Endothelial cell of umbilical vein (primary cell): ENCODE data around the gene BMPR1B. TPM values are rescaled to one million over a fixed set of nuclear protein-coding genes. Genes with fewer than 3 reads are reported as not detected.

Source experiments
- BruUV-seq: library from RNA; stranded (reverse); fragments of 400-500 nt; replicated peaks from 2 replicates; lab custom pipeline; 2021; lab: Mats Ljungman, UMichigan
- CTCF ChIA-PET: fragments of 300-600, 350-600 bp; sonication (Branson Sonifier 250); formaldehyde crosslinking; loops from one replicate; lab custom pipeline; 2021; ENCODE audit warnings: antibody characterized with exemption, inconsistent platforms; lab: Charles Lee
- POLR2A ChIA-PET: fragments of 300-600, 350-600 bp; sonication (Branson Sonifier 250); formaldehyde crosslinking; loops from one replicate; lab custom pipeline; 2021; ENCODE audit warnings: antibody characterized with exemption, inconsistent platforms; lab: Charles Lee
- DNase-seq: peaks from one replicate; pipeline ENCODE4 v3.0.0-alpha.2; 2011; ENCODE audit warnings: low read depth, low spot score
- FAIRE-seq: peaks from 2 replicates; lab custom pipeline; 2011; peaks lifted over from hg19 to GRCh38; lab: Jason Lieb, UNC
- H2AFZ ChIP-seq: 2 replicates; pipeline ENCODE4 v1.6.0; 2012; ENCODE audit warnings: low read depth, low read length, control low read depth, inconsistent platforms
- H3K27ac ChIP-seq: 2 replicates; pipeline ENCODE4 v1.5.1; 2011; ENCODE audit warnings: low read depth, mild to moderate bottlenecking, control low read depth, low read length, moderate library complexity; ENCODE audit not compliant: insufficient read depth
- H3K27me3 ChIP-seq, 2 experiments: 2 replicates each; pipeline versions ENCODE4 v1.6.0 to v1.6.1; 2011; ENCODE audit warnings: low read length in 2 of 2, mixed read lengths in 1 of 2; ENCODE audit not compliant: control insufficient read depth in 2 of 2, insufficient read depth in 2 of 2
- H3K36me3 ChIP-seq, 2 experiments: 2 replicates in 1 of 2; 3 replicates in 1 of 2; pipeline ENCODE4 v1.5.1; 2011; ENCODE audit warnings: low read length in 2 of 2, mild to moderate bottlenecking in 1 of 2, moderate library complexity in 1 of 2; ENCODE audit not compliant: control insufficient read depth in 2 of 2, insufficient read depth in 2 of 2; ENCODE audit errors: extremely low read depth in 1 of 2
- H3K4me1 ChIP-seq: 3 replicates; pipeline ENCODE4 v1.5.1; 2011; ENCODE audit warnings: mild to moderate bottlenecking, low read length; ENCODE audit not compliant: control insufficient read depth, insufficient read depth; ENCODE audit errors: extremely low read depth
- H3K4me2 ChIP-seq: 2 replicates; pipeline ENCODE4 v1.6.1; 2011; ENCODE audit warnings: low read length, control low read depth, mixed read lengths; ENCODE audit not compliant: insufficient read depth
- H3K4me3 ChIP-seq, 3 experiments: fragments of 200-600 bp in 1 of 3; sonication (generic), shearing (Covaris generic) in 1 of 3; replicated peaks in 1 of 3; 2 replicates each; pipeline ENCODE4 v1.5.1; 2011 to 2016; ENCODE audit warnings: control low read depth in 3 of 3, low read length in 3 of 3, mild to moderate bottlenecking in 2 of 3, inconsistent platforms in 1 of 3, low read depth in 1 of 3, moderate library complexity in 1 of 3; ENCODE audit not compliant: insufficient read depth in 1 of 3
- H3K79me2 ChIP-seq: 2 replicates; pipeline ENCODE4 v1.6.0; 2012; ENCODE audit warnings: low read length, inconsistent platforms; ENCODE audit not compliant: control insufficient read depth, insufficient read depth
- H3K9ac ChIP-seq: replicated peaks from 2 replicates; pipeline ENCODE3; 2011; ENCODE audit warnings: low read length, control low read depth; ENCODE audit not compliant: insufficient read depth; ENCODE audit errors: extremely low read depth
- H3K9me1 ChIP-seq: replicated peaks from 3 replicates; pipeline ENCODE4 v1.6.0; 2011; ENCODE audit warnings: mild to moderate bottlenecking, low read length; ENCODE audit not compliant: control insufficient read depth, insufficient read depth; ENCODE audit errors: extremely low read depth
- H3K9me3 ChIP-seq: replicated peaks from 2 replicates; pipeline ENCODE4 v1.5.1; 2012; ENCODE audit warnings: low read length, inconsistent platforms; ENCODE audit not compliant: control insufficient read depth, insufficient read depth
- H4K20me1 ChIP-seq: replicated peaks from 2 replicates; pipeline ENCODE3; 2011; ENCODE audit warnings: mild to moderate bottlenecking, low read length; ENCODE audit not compliant: control insufficient read depth, insufficient read depth; ENCODE audit errors: extremely low read depth
- CTCF ChIP-seq, 2 donors: IDR thresholded peaks; 1 replicate in 1 of 2; 2 replicates in 1 of 2; pipeline ENCODE4 v1.5.1; 2011; ENCODE audit warnings: low read length in 2 of 2, mild to moderate bottlenecking in 2 of 2, moderate library complexity in 2 of 2, control low read depth in 1 of 2, inconsistent platforms in 1 of 2, low read depth in 1 of 2; ENCODE audit not compliant: insufficient read depth in 1 of 2; ENCODE audit errors: extremely low read depth in 1 of 2
- EZH2 ChIP-seq: IDR thresholded peaks from 2 replicates; pipeline ENCODE4 v1.6.1; 2012; ENCODE audit warnings: borderline replicate concordance, low read depth, mild to moderate bottlenecking, moderate library complexity, low read length, inconsistent platforms; ENCODE audit not compliant: severe bottlenecking
- FOS ChIP-seq: IDR thresholded peaks from 2 replicates; pipeline ENCODE4 v1.6.1; 2011; ENCODE audit warnings: mild to moderate bottlenecking, low read length, moderate library complexity, borderline replicate concordance; ENCODE audit not compliant: insufficient read depth
- GATA2 ChIP-seq: IDR thresholded peaks from 2 replicates; pipeline ENCODE4 v1.7.0; 2011; ENCODE audit warnings: low read depth, mild to moderate bottlenecking, moderate library complexity, mixed read lengths, low read length; ENCODE audit not compliant: insufficient read length, insufficient read depth
- JUN ChIP-seq: IDR thresholded peaks from 2 replicates; pipeline ENCODE4 v1.6.1; 2011; ENCODE audit warnings: borderline replicate concordance, low read depth; ENCODE audit not compliant: insufficient read length, insufficient read depth
- MAX ChIP-seq: IDR thresholded peaks from 2 replicates; pipeline ENCODE4 v1.6.1; 2011; ENCODE audit not compliant: insufficient read depth, insufficient read length
- MYC ChIP-seq: IDR thresholded peaks from one replicate; pipeline ENCODE4 v1.6.1; 2011; ENCODE audit warnings: mild to moderate bottlenecking, low read depth, low read length
- POLR2A ChIP-seq: IDR thresholded peaks from 2 replicates; pipeline ENCODE4 v1.6.1; 2012; ENCODE audit warnings: low read depth, mild to moderate bottlenecking, control low read depth, low read length
- POLR2AphosphoS5 ChIP-seq: IDR thresholded peaks from 2 replicates; pipeline ENCODE4 v1.6.1; 2012; ENCODE audit warnings: low read depth, mild to moderate bottlenecking, control low read depth, low read length, moderate library complexity; ENCODE audit not compliant: insufficient read depth
- dilution Hi-C: fragments of 300-500 bp; cut with MboI; formaldehyde crosslinking; loops from one replicate; pipeline ENCODE4 v1.15.0; 2019; ENCODE audit warnings: low sequenced_read_pairs; ENCODE audit not compliant: extremely low pct_ligation_motif_present
- intact Hi-C: fragments of 100-400 bp; cut with micrococcal nuclease; formaldehyde crosslinking; loops from one replicate; pipeline ENCODE4 v1.10.0; 2022
- polyA plus RNA-seq, 4 experiments: library from polyadenylated mRNA; depleted of rRNA in 3 of 4; stranded (reverse) in 3 of 4; unstranded in 1 of 4; fragments of >200 nt; gene quantifications; 2 replicates each; pipeline versions ENCODE4 v1.2.1 to v1.2.3, GENCODE V29; 2011 to 2012; ENCODE audit warnings: missing spikeins in 1 of 4
- total RNA-seq: library from RNA; stranded (reverse); gene quantifications from 2 replicates; pipeline ENCODE4 v1.2.3, GENCODE V29; 2021

The BMPR1B gene
- total and polyA plus RNA-seq, 2 donors (not counting 3 experiments of a cell fraction or from before 2014, with no cell fraction given): 0.28 to 2.1 TPM

- no peak overlapping the region for H2AFZ ChIP-seq
- no TSS peak for BruUV-seq
- H4K20me1 ChIP-seq: no peaks in the 10 kb centered on the region
- H3K9me3 ChIP-seq: no peaks in the 10 kb centered on the region
- no peak for FAIRE-seq
- no peak overlapping the region for H3K4me2 ChIP-seq
- H3K79me2 ChIP-seq: no peaks in the 10 kb centered on the region
- no peaks in the 10 kb centered on the region for H3K4me1 ChIP-seq
- dilution Hi-C loops (no loop called here), intact Hi-C loops (no loop called here)
- no peak overlapping the region for H3K4me3 ChIP-seq
- DNase-seq: no peak
- POLR2A ChIA-PET: no interaction called here
- H3K36me3 ChIP-seq: no peaks in the 10 kb centered on the region
- H3K27me3 ChIP-seq: no peaks in the 10 kb centered on the region
- TF ChIP-seq EZH2 (no peak), MYC (no peak), POLR2A (no peak), POLR2AphosphoS5 (no peak), JUN (no peak)
- no peak overlapping the region for H3K9ac ChIP-seq
- H3K27ac ChIP-seq: no peak overlapping the region
- CTCF ChIA-PET: no interaction called here
- H3K9me1 ChIP-seq: no peaks in the 10 kb centered on the region
Measured at GRCh38 chr4:94880956-94881355, 123.2 kb downstream of the BMPR1B start.

- no peaks in the 10 kb centered on the region for H3K79me2 ChIP-seq
- H3K4me2 ChIP-seq: no peak overlapping the region
- H3K9me3 ChIP-seq: no peaks in the 10 kb centered on the region
- ChIA-PET CTCF (interaction anchor here (0.8 to 1.9 kb wide), 3 partner anchors 9 to 14 kb away, joined by 3 to 6 read pairs (median 3); no protein-coding TSS in a partner anchor), POLR2A (no interaction called here)
- no peaks in the 10 kb centered on the region for H4K20me1 ChIP-seq
- no peak overlapping the region for H2AFZ ChIP-seq
- H3K9ac ChIP-seq: no peak overlapping the region
- H3K4me1 ChIP-seq: no peaks in the 10 kb centered on the region
- H3K4me3 ChIP-seq: no peak overlapping the region
- no peak for TF ChIP-seq JUN
- no peak for TF ChIP-seq MYC
- TF ChIP-seq CTCF (IDR thresholded peaks at IDR 0.05; ENCODE audit: extremely low read depth in 1 of 2, insufficient read depth in 1 of 2, low read depth in 1 of 2, low read length in 2 of 2): no peak
- no peak for TF ChIP-seq FOS
- no peak for TF ChIP-seq GATA2
- TF ChIP-seq POLR2AphosphoS5: no peak
- no peak for TF ChIP-seq MAX
- TF ChIP-seq EZH2: no peak
- no peak for TF ChIP-seq POLR2A
- no TSS peak for BruUV-seq
- no peaks in the 10 kb centered on the region for H3K27me3 ChIP-seq
- FAIRE-seq (no peak), DNase-seq (no peak)
- no peaks in the 10 kb centered on the region for H3K9me1 ChIP-seq
- dilution Hi-C loops (no loop called here), intact Hi-C loops (no loop called here)
- no peaks in the 10 kb centered on the region for H3K36me3 ChIP-seq
- no peak overlapping the region for H3K27ac ChIP-seq
Measured at GRCh38 chr4:94882756-94883155, 125.0 kb downstream of the BMPR1B start.
